NCI-H187 treated with DMSO at 0.1 percent for 48 hours (cell line): ENCODE results near the gene DPP6.

ENCODE experiments used
- DNase-seq: peaks from one replicate; lab custom pipeline; 2025; lab: John Stamatoyannopoulos, UW

The DPP6 gene

DNA sequence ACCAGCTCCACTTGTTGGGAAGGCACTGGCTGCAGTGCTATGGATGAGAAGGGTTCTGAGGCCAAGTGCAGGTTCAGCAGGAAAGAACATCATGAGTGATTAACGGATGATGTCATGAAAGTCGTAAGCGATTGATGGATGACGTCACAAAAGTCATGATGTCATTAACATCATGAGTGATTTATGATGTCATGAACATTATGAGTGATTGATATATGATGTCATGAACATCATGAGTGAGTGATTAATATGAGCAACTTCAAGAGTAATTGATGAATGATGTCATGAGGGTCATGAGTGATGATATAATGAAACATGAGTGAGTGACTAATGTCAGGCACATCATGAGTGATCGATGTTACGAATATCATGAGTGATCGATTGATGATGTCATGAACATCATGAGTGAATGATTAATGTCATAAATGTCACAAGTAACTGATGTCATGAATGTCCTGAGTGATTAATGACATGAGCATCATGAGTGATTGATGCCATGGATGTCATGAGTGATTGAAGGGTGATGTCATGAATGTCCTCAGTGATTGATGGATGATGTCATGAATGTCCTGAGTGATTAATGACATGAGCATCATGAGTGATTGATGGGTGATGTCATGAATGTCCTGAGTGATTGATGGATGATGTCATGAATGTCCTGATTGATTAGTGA is 765.2 kb downstream of the DPP6 start:
- no peak for DNase-seq

DNA sequence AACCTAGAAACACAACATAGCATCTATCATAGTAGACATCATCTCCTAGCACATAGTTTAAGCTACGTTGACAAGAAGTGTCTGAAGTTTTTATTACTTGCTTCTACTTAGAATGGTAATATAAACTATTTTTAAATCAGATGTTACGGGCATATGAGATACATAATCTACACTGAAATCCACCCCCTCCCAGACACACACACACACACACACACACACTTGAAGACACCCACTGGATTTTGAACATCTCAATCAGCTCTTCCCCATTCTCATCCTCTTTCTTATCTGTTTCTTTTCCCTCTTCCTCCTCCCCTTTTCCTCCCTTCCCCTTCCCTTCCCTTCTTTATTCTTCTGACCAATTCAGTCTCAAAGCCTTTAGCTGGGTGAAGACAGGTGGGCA is 774.8 kb downstream of the DPP6 start:
- no peak for DNase-seq

DNA sequence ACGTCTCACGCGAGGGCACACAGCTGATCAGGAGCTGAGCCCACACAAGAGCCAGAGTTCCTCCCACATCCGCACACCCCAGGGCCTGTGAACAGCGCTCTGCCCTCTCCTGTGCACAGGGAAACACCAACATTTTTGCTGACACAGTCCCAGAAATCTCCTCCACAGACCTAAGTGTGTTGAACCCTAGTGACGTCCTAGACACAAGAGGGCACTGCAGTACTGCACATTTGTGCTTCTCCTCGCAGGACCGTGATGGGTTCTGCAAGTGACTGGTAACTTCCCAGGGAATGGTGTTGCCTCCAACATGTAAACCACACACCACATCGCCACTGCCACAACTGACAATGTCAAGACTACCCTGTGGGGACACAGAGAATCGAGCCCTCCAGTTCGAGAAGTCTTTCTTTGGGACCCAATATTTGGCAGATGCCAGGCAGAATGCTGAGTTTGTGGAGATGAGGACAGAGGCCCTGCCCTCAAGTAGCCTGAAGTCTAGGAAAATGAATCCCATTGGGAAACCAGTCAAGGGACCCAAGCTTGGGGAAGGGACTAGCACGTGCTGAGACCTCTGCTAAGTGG is 780.5 kb downstream of the DPP6 start:
- DNase-seq: no peak

DNA sequence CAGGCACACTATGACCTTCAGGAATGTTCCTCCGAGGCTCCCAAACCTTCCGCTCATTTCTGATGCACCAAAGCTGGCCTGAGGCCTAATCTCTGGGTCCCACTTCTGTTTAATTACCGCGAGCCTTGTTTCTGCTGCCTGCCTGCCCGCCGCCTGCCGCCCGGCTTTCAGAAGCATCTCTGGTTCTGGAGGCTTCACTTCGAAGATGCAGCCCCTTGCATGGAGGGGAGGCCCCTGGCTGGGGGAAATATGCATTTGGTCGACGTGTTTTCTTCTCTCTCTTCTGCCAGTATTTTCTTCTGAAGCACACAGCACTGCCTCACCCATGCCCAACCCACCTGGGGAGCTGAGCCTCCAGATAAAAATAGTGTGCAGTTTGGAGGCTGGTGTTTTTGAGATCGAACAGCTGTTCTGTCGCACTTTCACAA is 783.8 kb downstream of the DPP6 start:
- no peak for DNase-seq

DNA sequence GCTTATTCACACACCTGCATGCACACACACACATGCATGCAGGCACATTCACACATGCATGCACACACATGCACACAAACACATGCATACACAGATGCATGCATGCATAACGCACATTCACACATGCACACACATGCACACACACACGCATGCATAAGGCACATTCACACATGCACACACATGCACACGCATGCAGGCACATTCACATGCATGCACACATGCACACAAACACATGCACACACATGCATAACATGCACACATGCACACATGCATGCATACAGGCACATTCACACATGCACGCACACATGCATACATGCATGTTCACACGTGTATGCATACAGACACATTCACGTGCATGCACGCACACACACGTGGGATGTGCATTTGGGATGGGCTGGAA is 784.9 kb downstream of the DPP6 start:
- no peak for DNase-seq

DNA sequence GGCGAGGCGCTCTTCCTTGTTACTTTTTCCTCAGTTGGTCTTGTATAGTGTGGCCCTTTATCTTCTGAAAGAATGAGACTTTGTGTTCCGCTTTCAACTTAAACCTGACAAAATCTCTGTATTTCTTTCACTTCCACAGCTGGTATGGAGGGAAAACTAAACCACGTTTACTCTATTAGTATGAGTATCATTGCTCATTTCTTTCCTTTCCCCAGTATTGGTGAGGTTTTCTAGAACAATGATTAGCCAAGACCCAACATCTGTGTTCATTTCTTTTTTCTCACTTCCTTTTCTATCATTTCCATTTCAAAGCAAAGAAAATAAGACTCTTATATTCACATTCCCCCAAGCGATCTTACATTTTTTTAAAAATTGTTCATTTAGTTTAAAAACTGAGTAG is 785.4 kb downstream of the DPP6 start:
- no peak for DNase-seq

DNA sequence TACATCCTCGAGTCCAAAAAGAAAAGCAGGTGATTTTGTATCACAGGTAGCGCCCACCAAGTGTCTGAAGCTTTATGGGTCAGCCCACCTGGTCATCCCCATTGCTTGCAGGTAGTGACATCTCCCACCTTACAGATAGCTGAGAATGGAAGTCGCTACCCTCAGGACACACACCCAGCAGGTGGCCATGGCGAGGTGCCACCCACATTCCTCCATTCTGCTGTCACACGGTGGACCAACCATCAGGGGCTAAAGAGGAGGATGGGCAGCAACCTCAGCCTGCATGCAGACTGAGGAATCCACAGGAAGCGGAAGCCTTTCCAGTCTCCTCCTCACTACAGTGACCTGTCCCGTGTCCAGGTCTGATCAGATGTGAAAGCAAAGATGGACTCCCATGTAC is 787.9 kb downstream of the DPP6 start:
- DNase-seq: no peak

DNA sequence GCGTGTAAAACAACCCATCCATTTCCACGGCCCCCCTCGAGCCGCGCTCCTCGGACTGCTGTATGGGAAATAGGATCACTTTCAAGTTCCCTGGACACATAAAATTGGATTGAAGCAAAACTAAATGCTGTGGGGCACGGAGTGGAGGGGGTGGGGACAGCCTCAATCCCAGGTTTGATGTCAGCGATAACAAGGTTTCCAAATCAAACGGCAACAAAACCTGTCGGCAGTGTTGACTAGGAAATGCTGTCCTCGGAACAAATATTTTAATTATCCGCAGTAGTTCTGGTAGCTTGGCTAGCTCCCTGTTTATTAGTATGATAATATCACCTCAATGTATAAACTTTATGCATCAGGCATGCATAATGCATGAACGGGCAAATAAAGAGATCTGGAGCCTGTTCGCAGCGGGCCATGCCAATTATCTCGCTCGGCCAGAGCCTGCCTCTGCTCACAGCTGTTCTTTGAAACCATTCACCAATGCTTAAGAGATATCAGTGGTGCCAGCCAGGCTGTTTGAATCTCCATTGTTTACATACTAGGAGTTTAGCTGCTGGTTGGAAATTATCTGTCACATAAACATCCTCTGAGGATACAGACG is 789.6 kb downstream of the DPP6 start:
- DNase-seq: peak; percentile 28

DNA sequence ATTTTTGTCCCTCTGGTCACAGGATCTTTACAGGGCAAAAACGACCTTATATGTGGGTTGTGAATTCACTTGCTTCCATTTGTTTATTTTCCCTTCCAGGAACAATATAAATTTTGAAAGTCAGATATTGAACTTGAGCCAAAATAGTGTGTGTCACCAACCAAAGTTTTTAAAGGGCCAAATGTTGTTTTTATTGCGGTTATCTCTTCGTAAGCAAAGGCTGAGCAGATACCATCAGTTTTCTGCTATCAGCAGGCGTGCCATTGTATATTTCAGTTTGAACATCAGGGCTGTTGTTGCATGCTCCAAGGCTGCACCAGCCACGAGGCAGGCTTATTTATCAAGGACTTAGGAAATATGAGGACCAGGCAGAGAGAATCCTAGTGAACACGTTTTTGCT is 790.4 kb downstream of the DPP6 start:
- DNase-seq: no peak

DNA sequence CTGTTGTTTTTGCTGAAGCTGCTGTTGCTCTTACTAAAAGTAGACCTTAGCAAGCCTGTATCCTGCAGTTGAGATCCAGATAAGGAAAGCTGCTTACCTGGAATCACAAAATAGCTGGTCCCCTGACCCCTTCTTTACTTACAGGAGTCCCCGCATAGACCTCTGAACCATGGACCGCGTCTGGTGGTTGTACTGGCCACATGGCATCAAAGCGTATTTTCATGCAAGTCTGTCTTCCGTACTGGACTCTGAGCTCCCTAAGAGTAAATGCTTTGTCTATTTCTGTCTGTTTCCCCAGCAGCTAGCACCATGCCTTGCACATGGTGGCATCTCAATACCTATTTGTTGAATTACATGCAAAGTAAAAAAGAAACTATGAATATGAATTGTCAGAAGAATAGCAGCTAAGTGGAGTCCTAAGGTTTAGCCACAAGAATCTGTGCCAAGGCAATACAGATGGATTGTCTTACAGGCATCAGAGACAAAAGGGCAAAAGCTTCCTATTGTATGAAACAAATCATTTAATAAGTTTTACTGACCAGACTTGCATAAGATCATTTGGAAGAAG is 791.6 kb downstream of the DPP6 start:
- DNase-seq: no peak

DNA sequence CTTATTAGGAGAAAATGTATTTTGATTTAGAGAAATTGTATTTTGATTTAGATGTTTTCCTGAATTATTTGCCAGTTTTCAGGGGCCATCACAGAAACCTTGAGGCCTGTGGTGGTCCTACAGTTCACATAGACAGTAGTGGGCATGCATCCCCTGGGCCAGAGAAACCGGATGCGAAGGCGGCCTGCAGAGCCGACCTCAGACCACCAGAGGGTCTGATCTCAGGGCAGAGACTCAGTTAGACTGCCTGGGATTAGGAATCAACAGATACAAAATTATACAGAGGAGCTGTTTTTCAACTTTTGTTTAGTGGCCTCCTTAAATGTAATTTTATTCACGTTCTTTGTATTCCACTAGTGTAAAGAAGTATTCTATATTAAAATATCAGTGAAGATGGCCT is 792.3 kb downstream of the DPP6 start:
- no peak for DNase-seq

DNA sequence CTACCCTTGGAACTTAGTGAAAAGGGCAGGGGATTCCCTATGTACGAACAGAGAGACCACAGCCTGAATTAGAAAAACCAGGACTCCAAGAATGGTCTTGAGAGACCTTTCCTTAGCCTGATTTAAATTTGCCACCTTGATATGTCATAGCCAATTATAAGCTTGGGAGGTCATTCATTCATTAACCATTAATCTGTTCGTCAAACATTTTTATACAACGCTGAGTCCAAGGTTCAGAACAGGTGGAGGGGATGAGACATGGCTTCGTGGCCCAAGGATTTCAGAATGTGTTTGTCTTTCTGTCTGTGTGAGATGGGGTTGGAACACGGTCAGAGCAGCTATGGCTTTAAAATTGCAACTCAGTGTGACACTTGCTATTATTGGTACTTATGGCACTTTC is 792.8 kb downstream of the DPP6 start:
- DNase-seq: no peak

DNA sequence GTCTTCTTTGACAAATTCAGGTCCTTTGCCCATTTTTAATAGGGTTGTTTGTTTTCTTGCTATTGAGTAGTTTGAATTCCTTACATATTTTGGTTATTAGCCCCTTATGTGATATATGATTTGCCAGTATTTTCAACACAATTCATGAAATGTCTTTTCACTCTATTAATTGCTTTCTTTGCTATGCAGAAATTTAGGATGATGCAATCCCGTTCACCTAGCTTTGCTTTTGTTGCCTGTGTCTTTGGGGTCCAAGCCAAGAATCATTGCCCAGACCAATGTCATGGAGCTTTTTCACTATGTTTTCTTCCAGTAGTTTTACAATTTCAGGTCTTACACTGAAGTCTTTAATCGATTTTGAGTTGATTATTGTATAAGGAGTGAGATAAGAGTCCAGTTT is 796.3 kb downstream of the DPP6 start:
- no peak for DNase-seq

DNA sequence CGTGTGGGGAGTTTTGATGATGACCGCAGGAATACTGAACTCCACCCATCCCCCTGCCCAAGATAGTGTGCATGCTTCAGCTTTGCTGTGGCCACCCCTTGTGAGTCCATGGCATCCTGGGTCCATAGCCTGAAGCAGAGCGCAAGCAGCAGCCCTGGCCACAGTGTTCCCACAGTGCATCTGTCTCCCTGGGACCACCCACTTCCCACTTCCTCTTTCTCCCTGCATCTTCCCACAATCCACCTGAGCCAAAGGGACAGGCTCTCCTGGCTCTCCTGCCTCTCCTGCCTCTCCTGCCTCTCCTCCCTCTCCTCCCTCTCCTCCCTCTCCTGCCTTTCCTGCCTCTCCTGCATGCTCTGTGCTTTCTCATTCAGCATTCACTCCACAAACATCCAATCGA is 800.0 kb downstream of the DPP6 start:
- no peak for DNase-seq

DNA sequence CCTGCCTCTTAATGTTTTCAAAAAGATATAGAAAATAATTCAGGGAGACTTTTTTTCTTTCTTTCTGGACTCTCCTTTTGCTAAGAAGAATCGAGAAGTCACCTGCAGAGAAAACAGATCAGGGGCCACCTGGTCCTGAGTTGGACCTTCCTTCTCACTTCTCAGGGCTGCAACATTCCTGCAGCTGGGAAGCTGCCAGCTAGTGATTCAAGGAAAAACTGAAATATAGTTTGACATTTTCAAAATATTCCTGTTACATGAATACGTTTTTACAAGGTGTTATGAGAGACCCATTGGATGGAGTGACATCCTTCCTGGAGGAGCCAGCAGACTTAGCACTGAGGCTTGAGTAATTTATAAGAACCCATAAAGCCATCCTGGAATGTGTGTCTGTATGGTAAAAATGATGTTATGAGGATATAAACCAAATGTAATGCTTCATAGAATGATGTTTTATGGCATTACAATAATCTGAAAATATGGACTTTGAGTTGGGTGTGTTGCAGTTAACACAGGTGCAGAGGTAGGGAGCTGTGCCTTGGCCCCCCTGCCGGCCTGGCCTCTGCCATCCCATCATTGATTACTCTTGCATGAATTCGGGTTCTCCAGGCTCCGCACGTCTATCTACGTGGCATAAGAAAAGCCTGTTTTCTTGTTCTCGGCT is 801.0 kb downstream of the DPP6 start:
- DNase-seq: no peak

DNA sequence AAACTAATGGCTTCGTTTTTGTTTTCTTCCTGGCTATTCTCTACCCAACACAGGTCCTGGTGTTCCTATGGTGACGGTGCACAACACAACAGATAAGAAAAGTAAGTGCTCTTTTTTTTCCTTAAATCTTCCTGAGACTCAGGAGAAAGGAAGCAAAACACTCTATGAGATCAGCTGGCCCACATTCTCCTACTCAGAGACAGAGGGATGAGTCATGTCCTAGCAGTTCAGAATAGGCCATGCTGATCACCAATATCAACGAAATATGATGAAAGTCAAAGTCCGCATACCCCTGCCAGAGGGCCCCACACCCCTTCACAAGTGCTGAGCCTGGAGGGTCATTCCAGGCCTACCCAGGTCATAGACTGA is 801.5 kb downstream of the DPP6 start:
- DNase-seq: no peak

DNA sequence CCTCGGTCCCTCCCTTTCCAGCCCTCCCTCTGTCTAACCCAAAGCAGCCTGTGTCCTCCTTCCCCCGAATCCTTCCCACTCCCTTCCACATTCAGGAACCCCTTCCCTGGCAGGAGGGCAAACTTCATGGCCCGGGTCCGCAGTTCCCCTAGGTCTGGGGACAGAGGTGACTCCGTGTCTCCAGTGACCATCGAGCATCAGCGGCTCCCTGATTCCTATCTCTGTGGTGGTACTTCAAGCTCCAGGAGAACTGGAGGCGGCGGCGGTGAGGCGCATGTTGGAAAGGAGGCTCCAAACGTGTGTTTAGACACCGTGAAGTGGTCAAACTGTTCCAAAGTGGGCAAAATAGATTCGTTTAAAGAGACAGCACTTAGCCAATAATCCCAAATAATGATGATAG is 802.6 kb downstream of the DPP6 start:
- DNase-seq: no peak

DNA sequence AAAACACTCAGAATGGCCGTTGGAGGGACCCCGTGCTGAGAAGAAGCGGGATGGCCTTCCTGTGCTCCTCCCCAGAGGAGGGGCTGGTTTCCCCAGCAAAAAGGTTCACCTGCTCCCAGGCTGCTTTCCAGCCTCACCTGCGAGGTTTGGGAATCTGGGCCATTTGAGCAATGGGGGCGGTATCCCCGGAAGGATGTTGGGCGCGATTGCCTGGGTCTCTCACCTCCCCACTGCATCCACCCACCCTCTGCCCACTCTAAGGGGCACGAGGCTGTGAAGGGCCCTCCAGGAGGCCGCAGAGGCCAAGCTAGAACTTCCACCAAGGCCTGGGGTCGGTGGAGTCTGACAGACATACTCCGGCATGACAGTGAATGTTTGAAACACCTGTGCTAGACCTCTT is 803.2 kb downstream of the DPP6 start:
- no peak for DNase-seq

DNA sequence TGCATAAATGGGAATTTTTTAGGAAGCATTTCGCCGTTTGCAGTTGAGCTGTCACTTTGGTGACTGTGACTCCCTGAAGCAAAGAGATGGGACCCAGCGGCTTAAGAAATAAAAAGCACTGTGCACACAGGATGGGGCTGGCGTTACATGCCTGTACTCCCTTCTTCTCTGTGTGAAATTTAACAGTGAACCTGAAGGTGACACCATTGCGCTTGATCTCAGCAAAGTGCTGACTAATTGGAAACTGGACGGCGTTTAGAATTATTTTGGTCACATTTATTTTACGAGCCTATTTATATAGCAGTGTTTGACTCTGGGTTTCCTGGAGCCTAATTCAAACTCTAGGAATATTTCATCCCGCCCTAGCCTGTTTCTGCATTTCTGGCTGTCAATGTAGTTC is 804.5 kb downstream of the DPP6 start:
- DNase-seq: no peak

DNA sequence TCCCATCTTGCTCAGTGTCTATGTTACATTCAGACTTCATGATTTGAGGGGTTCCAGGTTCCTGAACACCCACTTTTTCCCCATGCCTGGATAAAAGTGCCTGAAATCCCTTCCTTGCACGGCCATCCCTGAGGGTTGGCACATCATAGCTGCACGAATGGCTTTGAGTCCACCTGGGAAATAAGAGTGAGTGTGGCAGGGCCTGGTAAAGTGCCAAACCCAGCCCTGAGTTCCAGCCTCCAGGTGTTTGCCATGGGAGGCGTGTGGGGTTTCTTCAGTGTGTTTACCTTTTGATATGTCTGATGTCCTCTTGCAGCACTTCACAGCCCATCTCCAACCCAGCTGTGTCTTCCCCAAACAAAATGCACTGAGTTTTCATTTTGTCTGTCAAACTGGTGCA is 805.0 kb downstream of the DPP6 start:
- peak; percentile 27 for DNase-seq

DNA sequence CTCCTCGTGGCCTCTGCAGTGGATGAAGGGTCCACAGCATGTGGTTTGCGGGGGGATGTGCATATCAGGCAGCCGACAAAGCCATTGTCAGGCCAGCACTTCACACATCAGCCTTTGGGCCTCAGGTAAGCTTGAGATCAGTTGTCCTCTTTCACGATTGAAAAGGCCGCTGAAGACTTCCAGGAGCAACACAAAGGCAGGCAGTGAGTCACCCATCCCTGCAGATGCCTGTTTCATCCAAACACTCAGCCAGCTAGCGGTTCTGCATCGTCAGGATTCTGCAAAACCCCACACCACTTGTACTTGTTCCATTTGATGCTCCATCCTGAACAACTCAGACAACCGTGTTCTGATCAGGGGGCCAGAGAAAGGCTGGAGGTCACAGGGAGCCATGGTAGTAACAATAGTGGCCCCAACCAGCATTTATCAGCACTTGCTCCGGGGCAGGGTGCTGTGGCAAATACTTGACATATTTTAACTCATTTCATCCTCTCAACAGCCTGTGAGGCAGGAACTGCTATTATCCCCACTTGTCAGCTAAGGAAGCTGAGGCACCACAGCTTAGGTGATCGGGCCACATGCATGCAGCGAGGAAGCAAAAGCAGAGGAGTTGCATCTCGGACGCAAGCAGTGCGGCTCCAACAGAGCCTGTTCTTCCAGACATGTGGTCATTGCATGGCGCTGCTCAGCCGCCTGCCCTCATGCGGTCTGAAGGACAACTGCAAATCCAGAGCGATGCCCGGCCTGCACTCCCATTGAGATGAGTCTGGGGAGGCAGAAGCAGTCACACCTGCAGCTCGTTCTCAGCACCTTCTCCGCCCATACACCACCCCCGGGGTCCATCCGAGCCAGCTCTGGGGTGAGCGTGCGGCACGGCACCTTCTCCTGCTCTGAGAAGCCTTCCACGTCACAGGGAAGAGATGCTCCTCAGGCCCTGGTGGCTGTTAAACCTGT is 805.8 kb downstream of the DPP6 start:
- no peak for DNase-seq
